ENCODE results near the gene TMEM184B. TPM values are rescaled to one million over a fixed set of nuclear protein-coding genes. Genes with fewer than 3 reads are reported as not detected.

The TMEM184B gene
- total RNA-seq, 4 donors from 2014 or later: 39.1 to 56.1 (median 51.4) TPM

DNA sequence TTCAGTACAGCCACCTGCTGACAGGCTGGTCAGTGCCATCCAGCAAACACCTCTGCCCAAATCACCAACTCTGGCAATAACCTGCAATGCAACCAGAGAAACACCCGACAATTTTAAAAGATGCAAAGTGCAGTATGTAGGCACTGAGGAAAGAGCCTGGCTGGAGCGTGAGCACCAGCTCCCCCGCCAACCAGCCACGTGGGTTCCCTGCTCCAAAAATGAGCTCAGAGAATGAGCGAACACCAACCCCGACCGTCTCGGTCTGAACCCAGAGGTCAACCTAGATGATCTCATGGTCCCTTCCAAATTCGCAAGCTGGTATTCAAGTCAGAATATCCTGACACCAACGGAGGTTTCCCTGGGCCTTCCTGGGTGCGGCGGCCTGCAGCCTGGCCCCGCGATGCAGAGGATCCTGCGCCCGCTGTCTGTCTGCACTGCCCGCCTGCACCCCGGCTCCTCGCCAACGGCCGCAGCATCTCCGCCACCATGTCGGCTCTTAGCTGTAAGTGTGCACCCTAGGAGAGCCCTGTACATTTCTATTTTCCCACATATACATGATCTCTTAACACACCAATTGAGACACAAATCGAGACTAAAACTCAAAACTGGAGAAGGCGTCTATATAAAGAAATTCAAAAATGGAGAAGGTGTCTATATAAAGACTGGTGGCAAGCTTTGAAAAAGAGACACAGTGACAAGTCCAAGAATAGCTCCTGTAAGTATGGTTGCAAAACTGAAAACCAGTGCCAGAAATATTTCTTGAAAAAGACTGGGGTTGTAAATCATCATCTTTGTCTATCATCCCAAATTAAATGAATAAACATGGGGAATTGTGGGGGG lies 22.8 kb downstream of the TMEM184B start:
- no peaks in the 10 kb centered on the region for H3K27me3 ChIP-seq
- no peaks in the 10 kb centered on the region for H3K9me3 ChIP-seq
- TF ChIP-seq, protein P1, sequence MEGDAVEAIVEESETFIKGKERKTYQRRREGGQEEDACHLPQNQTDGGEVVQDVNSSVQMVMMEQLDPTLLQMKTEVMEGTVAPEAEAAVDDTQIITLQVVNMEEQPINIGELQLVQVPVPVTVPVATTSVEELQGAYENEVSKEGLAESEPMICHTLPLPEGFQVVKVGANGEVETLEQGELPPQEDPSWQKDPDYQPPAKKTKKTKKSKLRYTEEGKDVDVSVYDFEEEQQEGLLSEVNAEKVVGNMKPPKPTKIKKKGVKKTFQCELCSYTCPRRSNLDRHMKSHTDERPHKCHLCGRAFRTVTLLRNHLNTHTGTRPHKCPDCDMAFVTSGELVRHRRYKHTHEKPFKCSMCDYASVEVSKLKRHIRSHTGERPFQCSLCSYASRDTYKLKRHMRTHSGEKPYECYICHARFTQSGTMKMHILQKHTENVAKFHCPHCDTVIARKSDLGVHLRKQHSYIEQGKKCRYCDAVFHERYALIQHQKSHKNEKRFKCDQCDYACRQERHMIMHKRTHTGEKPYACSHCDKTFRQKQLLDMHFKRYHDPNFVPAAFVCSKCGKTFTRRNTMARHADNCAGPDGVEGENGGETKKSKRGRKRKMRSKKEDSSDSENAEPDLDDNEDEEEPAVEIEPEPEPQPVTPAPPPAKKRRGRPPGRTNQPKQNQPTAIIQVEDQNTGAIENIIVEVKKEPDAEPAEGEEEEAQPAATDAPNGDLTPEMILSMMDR (IDR thresholded peaks at IDR 0.05): no peak
- TF ChIP-seq POLR2A (IDR thresholded peaks at IDR 0.05): no peak
- no peak for DNase-seq
- no peak overlapping the region for H3K4me3 ChIP-seq
- H3K4me1 ChIP-seq: peaks cover 0 to 7% (median 0%) of the 10 kb centered on the region in 4 donors
- no peak overlapping the region for H3K27ac ChIP-seq
- H3K36me3 ChIP-seq: peaks cover 0 to 27% (median 0%) of the 10 kb centered on the region in 3 donors

DNA sequence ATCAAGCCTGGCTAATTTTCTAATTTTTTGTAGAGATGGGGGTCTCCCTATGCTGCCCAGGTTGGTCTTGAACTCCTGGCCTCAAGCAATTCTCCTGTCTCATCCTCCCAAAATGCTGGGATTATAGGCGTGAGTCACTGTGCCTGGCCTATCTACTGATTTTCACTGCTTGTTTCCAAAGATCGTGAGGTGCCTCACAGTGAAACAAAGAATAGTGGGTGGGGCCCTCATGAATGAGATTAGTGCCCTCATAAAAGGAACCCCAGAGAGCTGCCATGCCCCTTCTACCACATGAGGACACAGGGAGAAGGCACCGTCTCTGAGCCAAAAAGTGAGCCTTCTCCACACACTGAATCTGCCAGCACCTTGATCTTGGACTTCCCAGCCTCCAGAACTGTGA lies 23.5 kb downstream of the TMEM184B start:
- no peak for DNase-seq
- Histone ChIP-seq H3K27ac (no peak overlapping the region), H3K36me3 (peaks cover 0 to 34% (median 0%) of the 10 kb centered on the region in 3 donors), H3K4me3 (no peak overlapping the region), H3K27me3 (no peaks in the 10 kb centered on the region), H3K9me3 (no peaks in the 10 kb centered on the region), H3K4me1 (peaks cover 0 to 7% (median 0%) of the 10 kb centered on the region in 4 donors)
- TF ChIP-seq, protein P1 (IDR thresholded peaks at IDR 0.05): no peak
- no peak for TF ChIP-seq POLR2A (IDR thresholded peaks at IDR 0.05)

DNA sequence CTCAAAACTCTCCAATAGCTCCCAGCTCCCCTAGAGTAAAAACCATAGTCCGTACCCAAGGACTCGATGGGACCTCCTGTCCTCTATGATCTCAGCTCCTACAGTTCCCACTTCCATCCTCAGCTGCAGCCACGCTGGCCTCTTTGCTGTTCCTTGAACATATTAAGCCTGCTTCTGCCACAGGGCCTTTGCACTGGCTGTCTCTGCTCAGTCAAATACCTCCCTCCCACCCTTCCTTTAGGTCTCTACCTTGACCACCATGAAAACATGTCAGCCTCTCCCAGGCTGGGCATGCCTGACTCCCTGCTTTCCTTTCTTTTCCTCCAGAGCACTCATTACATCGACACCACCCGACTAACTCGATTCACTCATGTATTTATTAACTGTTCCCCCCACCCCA lies 24.5 kb downstream of the TMEM184B start:
- Histone ChIP-seq H3K9me3 (no peaks in the 10 kb centered on the region), H3K36me3 (peaks cover 0 to 40% (median 0%) of the 10 kb centered on the region in 3 donors), H3K4me3 (no peak overlapping the region), H3K27ac (no peak overlapping the region), H3K27me3 (no peaks in the 10 kb centered on the region), H3K4me1 (peaks cover 0 to 15% (median 0%) of the 10 kb centered on the region in 4 donors)
- TF ChIP-seq, protein P1 (IDR thresholded peaks at IDR 0.05): no peak
- TF ChIP-seq POLR2A (IDR thresholded peaks at IDR 0.05): no peak
- DNase-seq: no peak

- Histone ChIP-seq H3K9me3 (no peaks in the 10 kb centered on the region), H3K27ac (peak overlapping the region in 1 of 4 donors; percentile 64), H3K27me3 (no peaks in the 10 kb centered on the region), H3K36me3 (peaks cover 0 to 40% (median 0%) of the 10 kb centered on the region in 3 donors), H3K4me1 (peaks cover 0 to 21% (median 0%) of the 10 kb centered on the region in 4 donors), H3K4me3 (no peak overlapping the region)
- no peak for TF ChIP-seq POLR2A (IDR thresholded peaks at IDR 0.05)
- TF ChIP-seq, protein P1 (IDR thresholded peaks at IDR 0.05): no peak
- DNase-seq: no peak
These were observed 25.1 kb downstream of the TMEM184B start for GRCh38 chr22:38247713-38248112.

- no peak for DNase-seq
- Histone ChIP-seq H3K4me3 (no peak overlapping the region), H3K27ac (peak overlapping the region in 3 of 4 donors; percentile 3 to 64 (median 62)), H3K36me3 (peaks cover 0 to 40% (median 0%) of the 10 kb centered on the region in 3 donors), H3K27me3 (no peaks in the 10 kb centered on the region), H3K4me1 (peaks cover 0 to 23% (median 0%) of the 10 kb centered on the region in 4 donors), H3K9me3 (no peaks in the 10 kb centered on the region)
- no peak for TF ChIP-seq POLR2A (IDR thresholded peaks at IDR 0.05)
- TF ChIP-seq, protein P1 (IDR thresholded peaks at IDR 0.05): no peak
These were observed 26.1 kb downstream of the TMEM184B start for GRCh38 chr22:38246692-38247091.
